SJSA1 (cell line): ENCODE results near the gene HADHA. TPM values are rescaled to one million over a fixed set of nuclear protein-coding genes. Genes with fewer than 3 reads are reported as not detected.
A peak's percentile ranks its signal among the peaks of the same experiment; 100 is the strongest.
"Not testable (repeated sequence)": the region's sequence is repeated elsewhere in the genome, so short reads cannot be mapped to it uniquely, and the experiment has no call there.

ENCODE experiments used
- DNase-seq, 2 experiments: peaks; one replicate each; pipeline ENCODE4 v3.0.0-alpha.2; 2015 to 2020; ENCODE audit warnings: low spot score in 2 of 2, low read depth in 1 of 2
- H3K27ac ChIP-seq: fragments of 250-450 bp; sonication (Bioruptor Pico); 2 replicates; pipeline ENCODE4 v1.5.1; 2020; ENCODE audit warnings: mild to moderate bottlenecking, moderate library complexity
- H3K27me3 ChIP-seq: fragments of 250-450 bp; sonication (Bioruptor Pico); replicated peaks from 2 replicates; pipeline ENCODE4 v1.5.1; 2020; ENCODE audit warnings: mild to moderate bottlenecking, moderate library complexity
- H3K36me3 ChIP-seq: fragments of 250-450 bp; sonication (Bioruptor Pico); 2 replicates; pipeline ENCODE4 v1.5.1; 2020; ENCODE audit warnings: mild to moderate bottlenecking
- H3K4me1 ChIP-seq: fragments of 250-450 bp; sonication (Bioruptor Pico); replicated peaks from 2 replicates; pipeline ENCODE4 v1.6.1; 2021; ENCODE audit warnings: mild to moderate bottlenecking
- H3K4me3 ChIP-seq: fragments of 250-450 bp; sonication (Bioruptor Pico); 2 replicates; pipeline ENCODE4 v1.5.1; 2020; ENCODE audit warnings: mild to moderate bottlenecking
- H3K9me3 ChIP-seq: fragments of 250-450 bp; sonication (Bioruptor Pico); replicated peaks from 2 replicates; pipeline ENCODE4 v1.5.1; 2020; ENCODE audit warnings: mild to moderate bottlenecking
- total RNA-seq: library from RNA; depleted of rRNA; stranded (reverse); fragments of >200 nt; shearing (Covaris generic); gene quantifications from 2 replicates; pipeline ENCODE4 v1.2.3, GENCODE V29; 2014

HADHA gene
- total RNA-seq, 1 experiment from 2014 or later, result 114 TPM

GRCh38 chr2:26268670-26269385, 24.4 kb upstream of the HADHA start:
- H3K9me3 ChIP-seq, H3K4me3 ChIP-seq, H3K27me3 ChIP-seq, DNase-seq, H3K27ac ChIP-seq, H3K4me1 ChIP-seq, H3K36me3 ChIP-seq: not testable (repeated sequence)

GRCh38 chr2:26268213-26268612, 23.8 kb upstream of the HADHA start:
- DNase-seq, result no peak
- peaks cover 4% of the 10 kb centered on the region for H3K4me1 ChIP-seq
- no peak overlapping the region for H3K4me3 ChIP-seq
- H3K36me3 ChIP-seq, result peaks cover 3% of the 10 kb centered on the region; the same call in 1 of the 2 replicates
- H3K27ac ChIP-seq, result no peak overlapping the region
- H3K27me3 ChIP-seq, result no peaks in the 10 kb centered on the region
- H3K9me3 ChIP-seq, result no peaks in the 10 kb centered on the region

GRCh38 chr2:26258836-26259235, 14.4 kb upstream of the HADHA start:
- not testable (repeated sequence) for H3K4me3 ChIP-seq, DNase-seq, H3K9me3 ChIP-seq, H3K27ac ChIP-seq, H3K27me3 ChIP-seq, H3K4me1 ChIP-seq
- peaks cover 22% of the 10 kb centered on the region for H3K36me3 ChIP-seq

GRCh38 chr2:26255759-26256384, 11.4 kb upstream of the HADHA start:
- H3K4me1 ChIP-seq, result no peaks in the 10 kb centered on the region
- H3K27me3 ChIP-seq, result no peaks in the 10 kb centered on the region
- H3K4me3 ChIP-seq, result no peak overlapping the region
- DNase-seq, result no peak
- H3K36me3 ChIP-seq, result peaks cover 17% of the 10 kb centered on the region
- H3K9me3 ChIP-seq, result no peaks in the 10 kb centered on the region
- H3K27ac ChIP-seq, result no peak overlapping the region

GRCh38 chr2:26251893-26252292, 7.5 kb upstream of the HADHA start:
- no peaks in the 10 kb centered on the region for H3K27me3 ChIP-seq
- H3K4me3 ChIP-seq, result no peak overlapping the region
- peaks cover 5% of the 10 kb centered on the region; the same call in 1 of the 2 replicates for H3K36me3 ChIP-seq
- H3K4me1 ChIP-seq, result no peaks in the 10 kb centered on the region
- no peak for DNase-seq
- no peaks in the 10 kb centered on the region for H3K9me3 ChIP-seq
- H3K27ac ChIP-seq, result no peak overlapping the region

GRCh38 chr2:26249625-26250024, 5.2 kb upstream of the HADHA start:
- Histone ChIP-seq H3K4me3 (no peak overlapping the region), H3K27ac (no peak overlapping the region), H3K9me3 (no peaks in the 10 kb centered on the region), H3K4me1 (peaks cover 6% of the 10 kb centered on the region), H3K27me3 (no peaks in the 10 kb centered on the region), H3K36me3 (no peaks in the 10 kb centered on the region)
- DNase-seq, result no peak

GRCh38 chr2:26246818-26247217, 2.4 kb upstream of the HADHA start:
- H3K27ac ChIP-seq, result no peak overlapping the region
- H3K36me3 ChIP-seq, result no peaks in the 10 kb centered on the region
- peaks cover 13% of the 10 kb centered on the region for H3K4me1 ChIP-seq
- no peak for DNase-seq
- no peaks in the 10 kb centered on the region for H3K9me3 ChIP-seq
- H3K27me3 ChIP-seq, result no peaks in the 10 kb centered on the region
- H3K4me3 ChIP-seq, result no peak overlapping the region

GRCh38 chr2:26245810-26246209, 1.4 kb upstream of the HADHA start:
- Histone ChIP-seq H3K4me3 (peak overlapping the region; percentile 66), H3K36me3 (no peaks in the 10 kb centered on the region; the same call in 1 of the 2 replicates), H3K4me1 (peaks cover 13% of the 10 kb centered on the region), H3K27ac (no peak overlapping the region), H3K9me3 (no peaks in the 10 kb centered on the region), H3K27me3 (no peaks in the 10 kb centered on the region)
- no peak for DNase-seq

GRCh38 chr2:26245231-26245732, 850 bp upstream of the HADHA start:
- no peaks in the 10 kb centered on the region for H3K27me3 ChIP-seq
- no peaks in the 10 kb centered on the region; the same call in 1 of the 2 replicates for H3K36me3 ChIP-seq
- H3K4me1 ChIP-seq, result peaks cover 13% of the 10 kb centered on the region
- H3K9me3 ChIP-seq, result no peaks in the 10 kb centered on the region
- peak overlapping the region; percentile 96; the same call in 1 of the 2 replicates for H3K27ac ChIP-seq
- DNase-seq, result peak in 1 of 2 experiments; percentile 21
- peak overlapping the region; percentile 66 for H3K4me3 ChIP-seq

GRCh38 chr2:26243470-26244308, 743 bp downstream of the HADHA start:
- Histone ChIP-seq H3K27me3 (no peaks in the 10 kb centered on the region), H3K36me3 (peaks cover 7% of the 10 kb centered on the region), H3K4me3 (peak overlapping the region; percentile 66), H3K4me1 (peaks cover 13% of the 10 kb centered on the region), H3K27ac (peak overlapping the region; percentile 96), H3K9me3 (no peaks in the 10 kb centered on the region)
- peak in 1 of 2 experiments; percentile 51 for DNase-seq

- Histone ChIP-seq H3K4me1 (peaks cover 13% of the 10 kb centered on the region), H3K27ac (no peak overlapping the region), H3K4me3 (no peak overlapping the region), H3K36me3 (peaks cover 24% of the 10 kb centered on the region), H3K9me3 (no peaks in the 10 kb centered on the region), H3K27me3 (no peaks in the 10 kb centered on the region)
- DNase-seq, result no peak
These were observed 2.5 kb downstream of the HADHA start for GRCh38 chr2:26241928-26242436.

- peaks cover 57% of the 10 kb centered on the region for H3K36me3 ChIP-seq
- no peaks in the 10 kb centered on the region for H3K27me3 ChIP-seq
- H3K9me3 ChIP-seq, result no peaks in the 10 kb centered on the region
- no peak overlapping the region for H3K27ac ChIP-seq
- no peak for DNase-seq
- H3K4me1 ChIP-seq, result 0 out of 2 replicates have a peak, but pooled peaks cover 8% of the 10 kb centered on the region
- H3K4me3 ChIP-seq, result no peak overlapping the region
These were observed 6.0 kb downstream of the HADHA start for GRCh38 chr2:26238311-26238958.

GRCh38 chr2:26237868-26238267, 6.6 kb downstream of the HADHA start:
- Histone ChIP-seq H3K4me3 (no peak overlapping the region), H3K27me3 (no peaks in the 10 kb centered on the region), H3K36me3 (peaks cover 63% of the 10 kb centered on the region), H3K9me3 (no peaks in the 10 kb centered on the region), H3K27ac (no peak overlapping the region), H3K4me1 (0 out of 2 replicates have a peak, but pooled peaks cover 4% of the 10 kb centered on the region)
- no peak for DNase-seq
